NCI-H510A treated with DMSO at 0.1 percent for 48 hours (cell line): ENCODE data around the gene DLX1.
"Not testable (repeated sequence)": the region's sequence is repeated elsewhere in the genome, so short reads cannot be mapped to it uniquely, and the experiment has no call there.

ENCODE experiments used
- DNase-seq: peaks from one replicate; lab custom pipeline; 2025; lab: John Stamatoyannopoulos, UW

Gene DLX1

DNA sequence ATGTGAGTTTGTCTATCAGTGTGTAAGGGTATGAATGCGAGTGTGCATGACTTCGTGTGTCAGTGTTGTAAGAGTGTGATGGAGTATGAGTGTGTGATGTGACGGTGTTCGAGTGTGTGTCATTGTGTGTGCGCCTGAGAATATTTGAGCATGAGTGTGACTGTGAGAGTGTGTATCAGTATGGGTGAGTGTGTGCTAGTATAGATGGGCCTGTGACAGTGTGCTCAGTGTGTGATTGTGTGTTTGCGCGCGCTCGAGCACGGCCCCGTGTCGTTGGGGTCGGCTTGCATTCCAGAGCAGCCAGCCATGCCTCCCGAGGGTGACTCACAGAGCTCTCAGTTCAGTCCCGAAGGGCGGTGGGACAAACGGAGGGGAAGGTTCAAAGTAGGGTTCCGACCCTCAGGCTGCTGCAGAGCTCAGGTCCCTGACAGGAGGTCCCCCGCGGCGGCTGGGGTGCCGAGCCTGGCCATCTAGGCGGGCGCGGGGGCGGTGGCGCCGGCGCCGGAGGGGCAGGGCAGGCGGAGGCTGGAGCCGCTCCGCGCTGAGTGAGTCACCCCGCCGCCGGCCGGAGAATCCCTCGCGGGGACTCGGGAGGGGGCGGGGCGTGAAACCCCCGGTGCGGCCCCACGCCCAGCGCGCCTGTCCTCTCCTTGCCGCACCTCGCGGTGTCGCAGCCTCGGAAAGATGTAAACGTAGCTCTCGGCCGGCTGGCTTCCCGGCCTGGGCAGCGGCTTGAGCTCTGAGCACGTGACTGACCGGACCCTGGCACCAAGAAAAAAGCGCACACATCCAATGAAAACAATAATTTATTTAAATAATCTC lies 13.6 kb downstream of the DLX1 start:
- no peak for DNase-seq

DNA sequence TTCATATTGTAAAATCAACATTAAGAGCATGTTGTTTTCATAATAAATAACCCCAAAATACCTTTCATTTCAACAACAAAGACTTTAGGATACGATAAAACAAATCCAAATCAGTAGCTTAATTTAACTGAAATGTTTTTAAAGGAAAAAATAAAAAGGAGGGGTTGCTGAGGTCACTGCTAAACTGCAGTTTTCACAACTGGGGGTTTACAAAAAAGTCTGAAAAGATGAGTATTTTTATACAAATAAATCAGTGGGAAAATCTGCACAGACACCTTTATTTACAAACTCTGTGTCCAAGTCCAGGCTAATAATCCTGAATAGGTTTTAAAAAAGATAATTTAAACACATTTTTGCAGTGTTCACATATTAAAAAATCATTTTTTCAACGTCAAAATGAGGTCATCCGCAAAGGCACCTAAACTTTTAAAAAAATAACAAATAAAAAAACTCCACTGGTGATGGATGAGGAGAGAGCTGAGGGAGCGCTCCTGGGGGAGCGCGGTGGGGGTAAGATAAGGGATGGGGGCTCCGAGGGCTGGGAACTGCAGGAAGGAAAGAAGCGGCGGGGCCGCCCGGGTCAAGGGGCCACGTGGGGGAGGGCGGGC lies 14.3 kb downstream of the DLX1 start:
- no peak for DNase-seq

DNA sequence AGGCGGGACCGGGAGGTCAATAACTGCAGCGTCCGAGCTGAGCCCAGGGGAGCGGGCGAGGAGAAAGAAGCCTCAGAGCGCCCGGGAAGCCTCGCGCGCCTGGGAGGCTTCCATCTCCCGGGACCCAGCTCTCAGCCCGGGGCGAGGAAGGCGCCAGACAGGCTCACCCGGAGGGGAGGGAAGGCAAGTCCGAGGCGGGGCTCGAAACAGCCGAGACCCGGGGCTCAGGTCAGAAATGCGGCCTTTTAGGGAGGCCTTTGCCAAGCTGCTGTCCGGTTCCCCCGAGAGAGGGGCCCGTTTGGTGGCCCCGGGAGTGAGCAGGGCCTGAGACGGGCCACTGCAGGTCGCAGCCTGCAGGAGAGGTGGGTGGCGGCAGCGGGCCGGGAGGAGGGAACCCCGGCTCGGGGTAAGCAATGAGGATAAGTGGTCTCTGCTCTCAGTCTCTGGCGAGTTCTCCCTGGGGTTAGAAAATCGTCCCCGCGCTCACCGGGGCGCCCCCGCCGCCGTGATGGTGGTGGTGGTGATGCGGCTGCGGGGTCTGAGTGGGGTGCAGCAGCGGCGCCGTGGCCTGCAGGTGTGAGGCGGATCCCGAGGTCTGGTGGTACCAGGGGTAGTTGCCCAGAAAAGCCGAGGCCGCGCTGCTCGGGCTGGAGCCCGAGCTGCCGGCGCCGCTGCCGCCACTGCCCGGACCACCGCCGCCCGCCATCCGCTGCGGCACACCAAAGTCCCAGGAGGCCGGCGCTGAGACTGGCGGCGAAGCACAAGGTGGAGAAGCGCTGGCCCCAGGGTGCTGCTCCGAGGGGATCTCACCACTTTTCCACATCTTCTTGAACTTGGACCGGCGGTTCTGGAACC lies 15.0 kb downstream of the DLX1 start:
- no peak for DNase-seq

DNA sequence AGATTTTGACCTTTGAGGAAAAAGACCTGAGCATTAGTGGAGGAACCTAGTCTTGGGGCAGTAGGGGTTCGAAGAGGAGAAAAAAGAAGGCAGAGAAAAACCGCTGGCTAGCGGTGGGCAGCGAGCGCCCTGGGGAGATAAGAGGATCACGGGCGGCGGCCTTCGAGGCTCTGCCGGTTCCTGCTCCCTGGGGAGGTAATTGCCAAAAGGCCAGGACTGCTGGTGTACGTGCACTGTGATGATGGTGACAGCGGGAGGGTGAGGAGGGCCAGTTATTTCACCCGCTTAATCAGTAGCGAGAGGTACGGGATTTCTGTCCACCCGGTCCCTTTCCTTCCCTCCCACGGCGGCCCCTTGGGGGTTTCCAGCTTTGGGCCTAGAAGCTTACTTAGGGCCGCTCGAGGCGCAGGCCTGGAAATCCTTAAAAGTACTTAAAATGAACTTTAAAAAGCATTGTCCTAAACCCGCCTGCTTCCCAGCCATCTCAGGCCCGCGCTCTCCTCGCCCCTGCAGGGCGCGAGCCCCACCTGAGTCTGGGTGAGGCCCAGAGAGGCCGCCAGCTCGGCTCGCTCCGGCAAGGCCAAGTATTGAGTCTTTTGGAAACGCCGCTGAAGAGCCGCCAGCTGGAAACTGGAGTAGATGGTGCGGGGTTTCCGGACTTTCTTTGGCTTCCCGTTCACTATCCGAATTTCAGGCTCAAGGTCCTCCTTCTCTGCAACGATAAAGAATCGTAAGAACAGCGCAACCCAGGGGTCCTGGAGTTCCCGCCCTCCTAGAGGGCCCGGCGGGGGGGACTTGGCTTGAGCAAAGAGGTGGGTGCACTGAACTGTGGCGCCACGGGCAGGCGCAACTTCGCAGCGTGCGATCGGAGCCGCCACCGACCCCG lies 15.9 kb downstream of the DLX1 start:
- DNase-seq: peak; percentile 61

DNA sequence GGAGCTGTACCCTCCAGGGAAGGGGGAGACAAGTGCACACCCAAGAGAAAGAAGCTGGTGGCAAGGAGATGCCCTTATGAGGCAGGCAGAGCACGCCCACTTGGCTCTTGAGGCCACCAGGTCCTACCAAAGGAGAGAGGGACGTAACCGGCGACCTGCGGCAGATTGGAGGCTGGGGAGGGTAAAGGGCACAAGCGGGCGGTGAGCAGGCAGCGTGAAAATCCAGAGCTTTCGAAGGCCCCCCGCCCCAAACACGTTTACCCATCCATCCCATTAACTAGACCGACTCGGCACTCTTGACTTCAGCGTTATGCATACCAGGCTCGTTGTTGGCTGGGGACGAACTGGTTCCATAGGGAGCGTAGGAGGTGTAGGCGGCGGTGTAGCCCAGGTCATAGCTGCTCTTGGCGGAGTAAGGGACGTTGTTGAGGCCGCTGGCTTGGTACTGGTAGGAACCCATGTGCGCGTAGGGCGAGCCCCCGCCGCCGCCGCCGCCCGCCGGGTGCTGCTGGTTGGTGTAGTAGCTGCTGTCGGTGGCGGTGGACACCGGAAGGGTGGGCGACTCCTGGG lies 16.6 kb downstream of the DLX1 start:
- peak; percentile 65 for DNase-seq

DNA sequence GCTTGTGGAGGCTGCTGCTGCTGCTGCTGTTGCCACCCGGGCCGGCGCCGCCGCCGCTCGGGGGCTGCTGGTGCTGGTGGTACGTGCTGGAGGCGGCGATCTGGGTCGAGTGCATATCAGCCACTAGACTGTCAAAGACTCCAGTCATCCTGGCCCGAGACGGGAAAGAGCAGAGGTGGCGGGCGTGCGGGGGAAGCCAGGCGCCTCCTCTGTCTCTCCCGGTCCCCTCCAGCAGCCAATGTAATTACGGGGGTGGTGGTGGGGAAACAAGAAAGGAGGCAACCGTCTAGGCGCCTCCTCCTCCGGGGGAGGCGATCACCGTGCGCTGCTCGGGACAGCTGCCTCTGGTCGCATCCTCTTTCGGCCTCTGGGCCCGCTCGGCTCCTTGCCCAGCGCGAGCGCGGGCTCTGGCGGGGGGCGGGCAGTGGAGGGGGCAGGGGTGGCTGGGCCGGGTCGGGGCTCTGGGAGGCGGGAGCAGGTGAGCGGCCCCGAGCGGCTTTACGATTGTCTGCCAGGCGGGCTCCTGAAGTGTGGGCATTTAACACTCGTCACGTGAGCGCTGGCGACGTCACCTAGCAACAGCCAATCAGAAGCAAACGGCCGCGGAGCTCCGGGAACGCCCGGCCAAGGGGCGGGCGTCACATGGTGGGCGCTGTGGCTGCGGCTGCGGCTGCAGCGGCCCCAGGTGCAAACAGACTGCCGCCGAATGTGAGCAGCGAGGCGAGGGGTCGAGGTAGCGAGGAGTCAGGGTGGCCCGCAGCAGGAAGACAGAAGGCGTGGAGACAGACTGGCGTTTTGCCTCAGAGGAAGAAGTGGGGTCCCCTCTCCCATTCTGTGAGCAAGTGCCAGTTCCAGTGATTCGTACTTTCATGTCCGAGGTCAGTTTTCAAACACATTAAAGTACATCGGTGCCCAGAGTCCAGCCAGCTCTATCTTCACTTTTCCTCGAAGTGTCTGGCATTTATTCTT lies 17.4 kb downstream of the DLX1 start, which contains the start of gene DLX2:
TSS of gene DLX2 (minus strand) at position 510 of the 969 bp plus-strand sequence. CDS start at position 148, 362 bp downstream.
- peak; percentile 98 for DNase-seq

DNA sequence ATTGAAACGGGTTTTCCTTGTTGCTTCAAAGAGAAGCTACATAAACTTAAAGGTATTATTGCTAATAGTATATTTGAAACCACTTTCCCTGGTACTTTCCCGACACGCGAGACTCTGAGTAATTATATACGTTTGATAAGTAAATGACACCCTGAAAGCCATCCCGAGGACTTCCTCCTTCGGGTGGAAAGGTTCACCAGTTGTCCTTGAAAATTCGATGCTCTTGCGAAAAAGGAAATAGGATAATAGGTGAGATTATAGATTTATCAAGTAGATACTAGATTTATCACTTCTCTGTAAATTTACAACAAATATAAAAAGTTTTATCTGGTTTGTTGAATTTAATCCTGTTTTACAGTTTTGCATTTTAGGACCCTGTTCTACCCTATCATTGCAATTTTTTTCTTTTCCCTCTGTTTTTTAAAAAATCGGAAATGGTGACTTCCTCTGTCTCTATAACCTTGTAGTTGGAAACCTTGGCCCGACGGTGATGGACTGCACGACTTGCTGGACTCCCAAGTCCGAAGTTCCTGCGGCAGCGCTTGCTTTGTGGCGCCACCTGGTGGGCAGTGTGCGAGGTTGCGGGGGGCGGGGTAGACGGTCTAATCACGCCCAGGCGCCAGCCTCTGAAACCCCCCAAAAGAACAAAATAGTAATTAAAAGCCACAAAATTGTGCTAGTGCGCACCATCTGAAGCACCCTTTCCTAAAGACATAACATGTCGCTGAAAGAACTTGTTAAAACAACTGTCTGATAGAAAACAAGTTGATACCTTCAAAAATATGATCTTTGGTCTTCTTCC lies 18.4 kb downstream of the DLX1 start:
- peak; percentile 91 for DNase-seq

DNA sequence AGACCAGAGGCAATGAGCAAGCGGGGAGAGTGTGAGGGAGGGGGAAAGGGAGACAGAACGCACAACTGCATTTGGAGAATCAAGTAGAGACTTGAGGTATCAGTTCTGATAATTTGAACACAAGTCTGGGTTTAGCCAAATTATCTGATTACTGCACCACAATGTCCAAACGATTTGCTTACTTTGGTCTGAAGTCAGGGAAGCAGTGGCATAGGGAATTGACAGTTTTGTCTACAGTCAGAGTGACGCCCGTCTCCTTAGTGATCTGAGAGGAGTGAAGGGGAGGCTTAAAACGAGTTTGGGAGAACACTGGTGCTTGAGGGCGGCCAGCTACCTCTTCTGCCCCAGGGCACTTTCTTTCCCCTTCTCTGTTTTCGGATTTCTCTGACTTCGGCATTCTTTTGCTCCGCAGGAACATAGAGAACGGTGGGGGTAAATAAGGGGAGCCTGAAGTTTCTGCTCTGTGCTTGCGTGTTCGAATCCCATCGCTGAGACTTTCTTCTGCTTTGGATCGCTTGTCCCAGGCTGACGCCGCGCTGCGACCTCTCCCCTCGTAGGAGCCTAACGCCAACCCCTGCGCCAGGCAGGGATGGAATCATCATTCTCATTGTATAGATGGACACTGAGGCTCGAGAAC lies 20.3 kb downstream of the DLX1 start:
- DNase-seq: no peak

DNA sequence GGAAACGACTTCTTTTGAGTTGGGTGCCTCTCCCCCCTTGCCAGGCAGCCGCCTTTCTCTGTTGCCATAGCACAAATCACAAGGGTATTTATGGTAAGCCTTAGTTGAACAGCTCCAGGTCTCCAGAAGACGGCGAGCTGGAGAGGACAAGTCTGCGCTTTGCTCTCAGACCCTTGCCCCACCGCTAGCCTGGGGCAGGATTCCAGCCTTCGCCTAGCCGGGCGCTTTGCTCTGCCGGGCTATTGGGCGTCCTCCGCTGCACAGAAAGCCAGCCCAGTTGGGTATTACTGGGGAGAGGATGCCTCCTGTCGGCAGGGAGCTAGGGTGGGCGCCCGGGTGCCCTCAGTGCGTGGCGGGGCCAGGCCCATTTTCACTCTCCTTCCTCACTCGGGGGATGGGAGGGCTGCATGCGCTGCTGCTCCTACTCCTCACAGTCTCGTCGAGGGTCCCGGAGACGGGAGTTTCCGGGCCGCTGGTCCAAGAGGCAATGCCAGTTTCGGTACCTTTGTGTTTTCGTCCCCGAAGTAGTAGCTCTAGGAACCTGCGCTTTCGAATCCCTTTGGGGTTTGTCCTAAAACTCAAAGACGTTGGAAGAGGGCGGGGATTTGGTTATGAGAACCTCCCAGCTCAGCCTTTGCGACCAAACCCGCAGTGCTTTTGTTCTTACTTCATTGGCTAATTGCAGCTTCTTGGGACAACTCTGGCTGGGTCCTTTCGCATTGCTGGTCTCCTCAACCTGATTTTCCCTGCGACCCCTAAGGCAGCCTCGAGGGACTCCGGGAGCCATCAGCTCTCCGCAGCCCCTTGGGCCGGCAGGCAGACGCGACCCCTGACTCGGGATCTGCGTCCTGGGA lies 21.0 kb downstream of the DLX1 start:
- no peak for DNase-seq

DNA sequence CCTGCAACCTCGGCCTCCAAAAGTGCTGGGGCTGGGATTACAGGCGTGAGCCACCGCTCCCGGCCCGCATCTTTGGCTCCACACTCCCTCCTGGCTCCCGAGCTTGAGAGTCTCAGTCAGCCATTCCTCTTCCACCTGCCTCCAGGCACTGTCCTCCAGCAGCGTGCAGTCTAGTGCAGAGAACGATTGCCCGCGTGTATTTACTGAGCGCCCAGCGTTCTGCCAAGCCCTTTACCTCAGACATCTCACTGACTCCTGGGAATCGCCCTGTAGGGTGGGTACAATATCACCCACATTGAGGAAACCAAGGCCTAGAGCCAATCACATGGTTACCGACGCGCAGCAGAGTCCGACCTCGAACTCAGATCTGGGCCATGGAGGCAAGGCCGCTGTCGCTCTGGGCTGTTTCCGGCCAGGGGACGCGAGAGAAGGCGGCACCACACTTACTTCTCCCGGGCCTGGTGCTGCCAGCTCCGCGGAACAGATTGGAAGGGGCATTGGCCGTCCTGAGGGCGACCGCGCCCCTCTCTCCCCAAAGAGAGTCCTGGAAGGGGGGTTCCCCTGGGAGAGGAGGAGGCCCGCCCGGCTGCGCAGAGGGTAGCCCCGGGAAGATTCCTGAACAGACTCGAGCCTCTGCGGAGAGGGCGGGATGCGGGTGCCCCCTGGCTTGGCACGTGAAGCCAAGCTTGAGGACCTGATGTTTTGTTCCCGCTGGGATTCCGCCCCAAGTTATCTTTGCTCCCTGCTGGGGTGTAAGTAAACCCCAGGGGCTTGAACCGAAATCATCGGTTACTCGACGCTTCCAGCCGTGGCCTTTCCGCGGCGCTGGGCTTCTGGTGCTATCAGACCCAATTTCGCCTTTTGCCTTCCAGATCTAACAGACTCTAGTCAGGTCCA lies 22.6 kb downstream of the DLX1 start:
- DNase-seq: no peak

DNA sequence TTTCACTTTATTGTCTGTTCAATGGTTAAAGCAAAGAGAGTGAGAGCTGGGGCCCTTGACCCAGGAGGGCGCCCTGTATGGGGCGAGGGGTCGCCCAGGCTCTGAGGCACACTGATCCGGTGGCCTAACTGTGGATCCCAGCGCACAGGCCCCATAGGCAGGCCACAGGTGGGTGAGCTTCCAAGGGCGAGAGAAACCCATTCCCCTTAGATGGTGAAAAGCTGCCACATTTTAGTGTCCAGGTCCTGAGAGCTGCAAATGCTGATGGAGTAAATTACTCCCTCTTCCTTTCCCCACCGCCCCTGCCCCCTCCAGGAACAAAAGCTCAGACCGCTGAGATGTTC lies 23.3 kb downstream of the DLX1 start:
- DNase-seq: no peak

DNA sequence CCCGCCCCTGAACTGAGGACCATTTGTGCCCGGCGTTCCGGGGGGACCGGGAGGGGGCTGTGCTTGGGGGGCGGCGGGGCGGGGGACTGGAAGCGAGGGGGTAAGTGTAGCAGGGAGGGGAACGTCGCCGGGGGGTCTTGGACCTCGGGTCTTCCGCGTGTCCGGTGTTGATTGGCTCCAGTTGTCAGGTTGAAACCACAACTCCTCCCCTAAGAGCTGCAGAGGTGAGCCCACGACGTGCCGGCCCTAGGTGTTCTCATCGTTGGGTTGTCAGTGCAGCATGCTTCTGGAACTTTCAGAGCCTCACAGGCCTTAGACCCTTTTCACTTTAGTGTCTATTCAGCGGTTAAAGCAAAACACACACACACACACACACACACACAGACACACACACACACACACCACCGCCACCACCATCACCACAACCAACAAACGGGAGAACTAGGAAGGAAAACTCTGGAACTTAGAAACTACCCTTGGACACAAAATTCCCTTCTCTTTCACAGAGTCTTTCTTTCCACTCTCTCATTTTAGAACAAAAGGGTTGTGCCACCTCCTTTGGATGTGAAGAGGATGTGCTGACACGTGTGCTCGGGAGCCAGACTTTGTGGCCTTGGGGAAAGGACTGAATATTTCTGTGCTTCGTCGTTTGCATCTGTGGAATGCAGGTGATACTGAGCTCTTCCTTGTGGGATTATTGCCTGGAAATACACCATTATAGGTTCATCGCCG lies 24.1 kb downstream of the DLX1 start:
- no peak for DNase-seq

DNA sequence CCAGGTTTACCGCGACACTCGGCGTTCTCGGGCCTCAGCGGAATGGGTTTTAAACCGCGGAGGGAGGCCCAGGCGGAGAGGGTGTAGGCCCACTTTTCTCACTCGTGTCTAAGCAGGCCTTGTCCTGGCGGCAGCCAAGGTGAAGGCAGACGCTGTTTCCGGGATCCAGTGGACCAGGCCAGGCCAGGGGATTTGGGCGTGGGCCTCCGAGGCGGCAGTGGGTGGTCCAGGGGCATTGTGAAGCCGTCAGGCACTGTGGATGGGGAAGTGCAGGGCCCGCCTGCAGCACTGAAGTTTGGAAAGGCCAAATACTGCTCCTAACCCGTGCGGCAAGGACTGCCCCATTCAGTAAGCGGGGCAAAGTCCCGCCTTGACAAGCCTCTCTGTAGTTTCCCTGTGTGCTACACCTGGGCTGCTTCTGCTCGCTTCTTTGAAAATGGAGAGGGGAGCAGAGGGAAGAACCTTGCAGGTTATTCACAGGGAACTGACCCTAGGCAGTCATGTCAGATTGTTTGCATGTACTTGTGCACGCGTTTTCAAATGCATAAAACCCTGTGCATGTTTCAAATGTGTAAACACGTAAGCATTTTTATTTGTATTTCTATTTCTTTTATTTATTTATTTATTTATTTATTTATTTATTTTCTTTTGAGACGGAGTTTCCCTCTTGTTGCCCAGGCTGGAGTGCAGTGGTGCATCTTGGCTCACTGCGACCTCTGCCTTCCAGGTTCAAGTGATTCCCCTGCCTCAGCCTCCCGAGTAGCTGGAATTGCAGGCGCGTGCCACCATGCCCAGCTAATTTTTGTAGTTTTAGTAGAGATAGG lies 24.9 kb downstream of the DLX1 start:
- no peak for DNase-seq

DNA sequence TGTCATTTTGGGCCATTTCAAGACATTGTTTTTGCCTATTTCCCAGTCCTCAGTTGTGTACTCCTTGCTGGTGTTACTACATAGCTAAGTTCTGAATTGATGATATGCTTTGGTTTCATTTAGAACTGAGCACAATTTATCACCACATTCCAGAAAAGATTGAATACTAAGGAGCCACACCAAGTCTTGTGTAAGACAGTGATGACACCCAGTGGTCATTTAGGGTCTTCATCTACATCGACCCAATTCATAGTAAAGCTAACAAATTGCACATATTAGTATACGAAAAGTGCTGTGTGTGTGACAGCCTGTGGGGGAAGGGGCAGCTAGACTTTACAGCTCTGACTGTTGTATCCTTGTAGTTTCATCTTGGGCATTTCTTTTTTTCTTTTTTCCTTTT lies 28.3 kb downstream of the DLX1 start:
- no peak for DNase-seq

DNA sequence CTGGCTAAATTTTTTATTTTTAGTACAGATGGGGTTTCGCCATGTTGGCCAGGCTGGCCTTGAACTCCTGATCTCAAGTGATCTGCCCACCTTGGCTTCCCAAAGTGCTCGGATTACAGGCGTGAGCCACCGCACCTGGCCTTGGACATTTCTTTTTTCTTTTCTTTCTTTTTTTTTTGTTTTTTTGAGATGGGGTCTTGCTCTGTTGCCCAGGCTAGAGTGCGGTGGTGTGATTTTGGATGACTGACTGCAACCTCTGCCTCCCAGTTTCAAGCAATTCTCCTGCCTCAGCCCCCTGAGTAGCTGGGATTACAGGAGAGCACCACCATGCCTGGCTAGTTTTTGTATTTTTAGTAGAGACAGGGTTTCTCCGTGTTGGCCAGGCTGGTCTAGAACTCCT lies 28.9 kb downstream of the DLX1 start:
- not testable (repeated sequence) for DNase-seq
